Measurements from ENCODE around the gene CYTH3.
A peak's percentile ranks its signal among the peaks of the same experiment; 100 is the strongest.
"Not testable (repeated sequence)": the region's sequence is repeated elsewhere in the genome, so short reads cannot be mapped to it uniquely, and the experiment has no call there.

CYTH3 gene

GRCh38 chr7:6272481-6273323 is at the start of gene CYTH3:
CYTH3 (minus strand) TSS chr7:6272624; CDS start chr7:6272507, 117 bp downstream.
- DNase-seq (ENCODE audit: low read depth in 2 of 2) = peak; percentile 55 to 61

- DNase-seq (ENCODE audit: low read depth in 2 of 2) = no peak
Measured at GRCh38 chr7:6320791-6321190, 48.4 kb upstream of the CYTH3 start.

GRCh38 chr7:6317797-6318438 is 45.5 kb upstream of the CYTH3 start:
- no peak for DNase-seq (ENCODE audit: low read depth in 2 of 2)

GRCh38 chr7:6316226-6316625 is 43.8 kb upstream of the CYTH3 start:
- no peak for DNase-seq (ENCODE audit: low read depth in 2 of 2)

- DNase-seq (ENCODE audit: low read depth in 2 of 2) = no peak
Measured at GRCh38 chr7:6315746-6316145, 43.3 kb upstream of the CYTH3 start.

- DNase-seq (ENCODE audit: low read depth in 2 of 2) = no peak
Measured at GRCh38 chr7:6310271-6310993, 38.0 kb upstream of the CYTH3 start.

- DNase-seq (ENCODE audit: low read depth in 2 of 2) = no peak
Measured at GRCh38 chr7:6307762-6308161, 35.3 kb upstream of the CYTH3 start.

GRCh38 chr7:6306471-6306870 is 34.0 kb upstream of the CYTH3 start:
- no peak for DNase-seq (ENCODE audit: low read depth in 2 of 2)

- no peak for DNase-seq (ENCODE audit: low read depth in 2 of 2)
Measured at GRCh38 chr7:6305330-6305729, 32.9 kb upstream of the CYTH3 start.

- not testable (repeated sequence) for DNase-seq (ENCODE audit: low read depth in 2 of 2)
Measured at GRCh38 chr7:6301446-6301845, 29.0 kb upstream of the CYTH3 start.

GRCh38 chr7:6299774-6300173 is 27.4 kb upstream of the CYTH3 start:
- DNase-seq (ENCODE audit: low read depth in 2 of 2) = no peak

- no peak for DNase-seq (ENCODE audit: low read depth in 2 of 2)
Measured at GRCh38 chr7:6294839-6295238, 22.4 kb upstream of the CYTH3 start.

GRCh38 chr7:6293202-6293601 is 20.8 kb upstream of the CYTH3 start:
- no peak for DNase-seq (ENCODE audit: low read depth in 2 of 2)

- not testable (repeated sequence) for DNase-seq (ENCODE audit: low read depth in 2 of 2)
Measured at GRCh38 chr7:6291941-6292340, 19.5 kb upstream of the CYTH3 start.

GRCh38 chr7:6291531-6291930 is 19.1 kb upstream of the CYTH3 start:
- no peak for DNase-seq (ENCODE audit: low read depth in 2 of 2)

- DNase-seq (ENCODE audit: low read depth in 2 of 2) = no peak
Measured at GRCh38 chr7:6290319-6290741, 17.9 kb upstream of the CYTH3 start.

GRCh38 chr7:6288270-6288860 is 15.9 kb upstream of the CYTH3 start:
- DNase-seq (ENCODE audit: low read depth in 2 of 2) = no peak

- DNase-seq (ENCODE audit: low read depth in 2 of 2) = no peak
Measured at GRCh38 chr7:6286486-6286885, 14.1 kb upstream of the CYTH3 start.

GRCh38 chr7:6284461-6285360 is 12.3 kb upstream of the CYTH3 start:
- no peak for DNase-seq (ENCODE audit: low read depth in 2 of 2)

GRCh38 chr7:6284055-6284400 is 11.6 kb upstream of the CYTH3 start:
- no peak for DNase-seq (ENCODE audit: low read depth in 2 of 2)

GRCh38 chr7:6283391-6284054 is 11.1 kb upstream of the CYTH3 start:
- not testable (repeated sequence) for DNase-seq (ENCODE audit: low read depth in 2 of 2)

Data from stimulated activated CD8-positive, alpha-beta memory T cell treated with anti-CD3 and anti-CD28 coated beads, Interleukin-2, amount 100 ng/mL, for 1 hour (primary cell).